ENCODE measurements around the gene KCNG2.

DNA sequence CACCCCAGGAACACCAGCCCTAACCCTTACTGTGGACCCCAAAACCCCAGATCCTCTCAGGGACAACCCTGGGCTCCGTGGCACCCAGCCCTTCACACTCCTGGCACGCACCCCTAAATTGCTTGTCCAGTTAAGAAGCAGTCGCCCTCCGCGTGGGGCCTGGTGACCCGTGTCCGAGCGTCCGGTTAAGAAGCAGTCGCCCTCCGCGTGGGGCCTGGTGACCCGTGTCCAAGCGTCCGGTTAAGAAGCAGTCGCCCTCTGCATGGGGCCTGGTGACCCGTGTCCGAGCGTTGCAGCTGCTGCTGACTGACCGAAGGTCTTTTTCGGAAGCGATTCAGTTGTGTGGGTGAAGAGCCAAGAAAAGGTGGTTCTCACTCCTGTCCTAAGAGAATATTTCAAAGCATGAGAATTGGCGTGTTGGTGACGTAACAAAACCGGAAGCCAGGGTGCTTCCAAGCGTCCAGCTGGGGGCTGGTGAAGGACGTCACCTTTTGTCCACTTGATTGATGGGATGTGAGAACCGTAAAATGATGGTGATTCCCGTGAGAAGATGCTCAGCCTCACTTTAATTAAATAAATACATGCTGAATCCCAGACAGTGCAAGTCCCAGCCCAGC is 70.5 kb downstream of the KCNG2 start:
- TF ChIP-seq, protein P1, sequence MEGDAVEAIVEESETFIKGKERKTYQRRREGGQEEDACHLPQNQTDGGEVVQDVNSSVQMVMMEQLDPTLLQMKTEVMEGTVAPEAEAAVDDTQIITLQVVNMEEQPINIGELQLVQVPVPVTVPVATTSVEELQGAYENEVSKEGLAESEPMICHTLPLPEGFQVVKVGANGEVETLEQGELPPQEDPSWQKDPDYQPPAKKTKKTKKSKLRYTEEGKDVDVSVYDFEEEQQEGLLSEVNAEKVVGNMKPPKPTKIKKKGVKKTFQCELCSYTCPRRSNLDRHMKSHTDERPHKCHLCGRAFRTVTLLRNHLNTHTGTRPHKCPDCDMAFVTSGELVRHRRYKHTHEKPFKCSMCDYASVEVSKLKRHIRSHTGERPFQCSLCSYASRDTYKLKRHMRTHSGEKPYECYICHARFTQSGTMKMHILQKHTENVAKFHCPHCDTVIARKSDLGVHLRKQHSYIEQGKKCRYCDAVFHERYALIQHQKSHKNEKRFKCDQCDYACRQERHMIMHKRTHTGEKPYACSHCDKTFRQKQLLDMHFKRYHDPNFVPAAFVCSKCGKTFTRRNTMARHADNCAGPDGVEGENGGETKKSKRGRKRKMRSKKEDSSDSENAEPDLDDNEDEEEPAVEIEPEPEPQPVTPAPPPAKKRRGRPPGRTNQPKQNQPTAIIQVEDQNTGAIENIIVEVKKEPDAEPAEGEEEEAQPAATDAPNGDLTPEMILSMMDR (IDR thresholded peaks at IDR 0.05; ENCODE audit: insufficient read depth, low read length, poor library complexity, severe bottlenecking) = no peak
- no peak for TF ChIP-seq EZH2phosphoT487 (conservative IDR thresholded peaks at IDR 0.05; ENCODE audit: low read length)

Data from SU-DHL-6 (cell line).